ENCODE measurements around the gene WNT3A. TPM values are rescaled to one million over a fixed set of nuclear protein-coding genes. Genes with fewer than 3 reads are reported as not detected.

WNT3A gene
- total RNA-seq, 4 donors from 2014 or later: not detected

DNA sequence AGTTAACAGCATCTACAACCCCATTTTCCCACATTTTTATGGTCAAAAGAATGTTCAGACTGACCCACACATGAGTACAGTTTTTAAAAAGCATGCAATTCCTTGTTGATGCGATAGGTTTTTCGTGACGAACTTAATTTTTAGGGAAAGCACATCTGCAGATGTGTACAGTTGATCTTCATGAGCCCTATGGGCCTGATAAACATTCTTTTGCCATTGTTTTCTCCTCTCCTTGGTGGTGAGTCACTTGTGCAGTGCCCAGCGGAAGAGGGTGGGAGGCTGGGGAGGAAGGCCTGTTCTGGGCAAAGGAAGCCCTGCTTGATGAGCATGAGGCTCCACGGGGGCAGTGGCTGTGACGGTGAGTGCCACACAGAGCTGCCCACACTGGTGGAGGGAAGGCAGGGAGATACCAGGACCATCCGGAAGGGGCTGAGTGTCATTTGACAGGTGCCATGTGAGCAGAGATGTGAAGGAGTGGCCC lies 81.0 kb downstream of the WNT3A start:
- Histone ChIP-seq H3K36me3 (no peaks in the 10 kb centered on the region), H3K9me3 (no peaks in the 10 kb centered on the region), H3K27ac (peak overlapping the region in 3 of 4 donors; percentile 26 to 44 (median 28)), H3K4me3 (peak overlapping the region in 1 of 4 donors; percentile 6), H3K4me1 (peaks cover 71 to 86% (median 79%) of the 10 kb centered on the region in 4 donors), H3K27me3 (no peaks in the 10 kb centered on the region)
- WGBS, 2 donors (ENCODE audit: low coverage in 1 of 2): 58 to 59% methylated on average over 3 to 7 of the region's 7 CpGs
- DNase-seq: peak; percentile 9
- in situ Hi-C loops (cut with MboI; ENCODE audit: low pct_ligation_motif_present in 1 of 4, low pct_unique_long_range_greater_than_20kb in 1 of 4, low sequenced_read_pairs in 3 of 4) (no loop called here), intact Hi-C loops (cut with DNase I; ENCODE audit: low total_unique reads) (no loop called here)
- TF ChIP-seq, protein P1, sequence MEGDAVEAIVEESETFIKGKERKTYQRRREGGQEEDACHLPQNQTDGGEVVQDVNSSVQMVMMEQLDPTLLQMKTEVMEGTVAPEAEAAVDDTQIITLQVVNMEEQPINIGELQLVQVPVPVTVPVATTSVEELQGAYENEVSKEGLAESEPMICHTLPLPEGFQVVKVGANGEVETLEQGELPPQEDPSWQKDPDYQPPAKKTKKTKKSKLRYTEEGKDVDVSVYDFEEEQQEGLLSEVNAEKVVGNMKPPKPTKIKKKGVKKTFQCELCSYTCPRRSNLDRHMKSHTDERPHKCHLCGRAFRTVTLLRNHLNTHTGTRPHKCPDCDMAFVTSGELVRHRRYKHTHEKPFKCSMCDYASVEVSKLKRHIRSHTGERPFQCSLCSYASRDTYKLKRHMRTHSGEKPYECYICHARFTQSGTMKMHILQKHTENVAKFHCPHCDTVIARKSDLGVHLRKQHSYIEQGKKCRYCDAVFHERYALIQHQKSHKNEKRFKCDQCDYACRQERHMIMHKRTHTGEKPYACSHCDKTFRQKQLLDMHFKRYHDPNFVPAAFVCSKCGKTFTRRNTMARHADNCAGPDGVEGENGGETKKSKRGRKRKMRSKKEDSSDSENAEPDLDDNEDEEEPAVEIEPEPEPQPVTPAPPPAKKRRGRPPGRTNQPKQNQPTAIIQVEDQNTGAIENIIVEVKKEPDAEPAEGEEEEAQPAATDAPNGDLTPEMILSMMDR (IDR thresholded peaks at IDR 0.05): no peak
- TF ChIP-seq EP300 (IDR thresholded peaks at IDR 0.05; ENCODE audit: low read depth): no peak
- TF ChIP-seq POLR2AphosphoS5 (IDR thresholded peaks at IDR 0.05): no peak
- TF ChIP-seq POLR2A (IDR thresholded peaks at IDR 0.05): no peak

DNA sequence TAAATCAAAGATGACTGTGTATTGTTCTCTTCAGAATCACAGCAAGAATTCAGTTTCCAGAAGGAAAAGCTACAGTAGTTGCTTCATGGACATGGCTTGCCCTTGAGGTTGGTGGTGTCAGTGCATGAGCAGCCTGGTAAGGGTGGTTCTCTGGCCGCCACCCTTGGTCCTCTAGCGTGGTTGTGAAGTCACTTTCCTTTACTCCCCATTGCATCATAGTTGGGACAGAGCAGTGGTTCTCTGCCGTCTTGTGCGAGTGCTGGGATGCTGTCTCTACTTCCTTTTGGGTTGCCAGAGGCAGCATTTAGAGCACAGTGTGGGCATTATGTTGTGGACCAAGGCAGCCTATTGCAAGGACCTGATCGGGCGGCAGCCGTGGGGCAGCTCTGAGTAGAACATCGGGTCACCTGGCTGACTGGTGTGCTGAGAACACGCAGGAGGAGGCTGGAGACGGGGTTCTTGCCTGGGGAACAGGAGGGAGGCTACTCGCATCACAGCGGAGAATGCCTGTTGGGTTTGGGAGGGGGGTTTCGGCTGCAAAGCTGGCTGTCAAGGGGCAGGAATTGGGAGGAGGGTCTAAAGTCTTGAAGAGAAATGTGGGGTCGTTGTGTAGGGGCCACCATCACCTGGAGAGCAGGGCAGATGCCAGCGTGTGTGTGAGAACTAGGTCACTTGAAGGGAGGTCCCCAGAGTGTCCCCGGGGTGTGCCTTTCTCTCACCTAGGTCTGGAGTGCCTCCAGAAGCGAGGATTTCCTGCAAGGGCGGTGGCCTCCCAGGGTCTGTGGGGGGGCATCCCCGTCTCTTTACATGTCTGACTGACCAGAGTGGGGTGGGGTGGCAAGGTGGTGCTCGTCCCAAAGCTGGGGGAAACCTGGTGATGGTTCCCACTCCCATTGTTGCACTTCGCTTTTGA lies 82.0 kb downstream of the WNT3A start:
- Histone ChIP-seq H3K27me3 (no peaks in the 10 kb centered on the region), H3K4me1 (peaks cover 70 to 86% (median 79%) of the 10 kb centered on the region in 4 donors), H3K9me3 (no peaks in the 10 kb centered on the region), H3K4me3 (no peak overlapping the region), H3K27ac (peak overlapping the region in 3 of 4 donors; percentile 26 to 44 (median 28)), H3K36me3 (no peaks in the 10 kb centered on the region)
- peak; percentile 8 for DNase-seq
- in situ Hi-C loops (cut with MboI; ENCODE audit: low pct_ligation_motif_present in 1 of 4, low pct_unique_long_range_greater_than_20kb in 1 of 4, low sequenced_read_pairs in 3 of 4): no loop called here
- no peak for TF ChIP-seq POLR2A (IDR thresholded peaks at IDR 0.05)
- TF ChIP-seq POLR2AphosphoS5 (IDR thresholded peaks at IDR 0.05): no peak
- TF ChIP-seq EP300 (IDR thresholded peaks at IDR 0.05; ENCODE audit: low read depth): no peak
- TF ChIP-seq, protein P1 (IDR thresholded peaks at IDR 0.05): no peak
- 77% methylated on average over 19 of the region's 21 CpGs; no CpG with 5 or more reads in 1 of the 2 donors for WGBS, 2 donors (ENCODE audit: low coverage in 1 of 2)
- intact Hi-C loops (cut with DNase I; ENCODE audit: low total_unique reads): no loop called here

DNA sequence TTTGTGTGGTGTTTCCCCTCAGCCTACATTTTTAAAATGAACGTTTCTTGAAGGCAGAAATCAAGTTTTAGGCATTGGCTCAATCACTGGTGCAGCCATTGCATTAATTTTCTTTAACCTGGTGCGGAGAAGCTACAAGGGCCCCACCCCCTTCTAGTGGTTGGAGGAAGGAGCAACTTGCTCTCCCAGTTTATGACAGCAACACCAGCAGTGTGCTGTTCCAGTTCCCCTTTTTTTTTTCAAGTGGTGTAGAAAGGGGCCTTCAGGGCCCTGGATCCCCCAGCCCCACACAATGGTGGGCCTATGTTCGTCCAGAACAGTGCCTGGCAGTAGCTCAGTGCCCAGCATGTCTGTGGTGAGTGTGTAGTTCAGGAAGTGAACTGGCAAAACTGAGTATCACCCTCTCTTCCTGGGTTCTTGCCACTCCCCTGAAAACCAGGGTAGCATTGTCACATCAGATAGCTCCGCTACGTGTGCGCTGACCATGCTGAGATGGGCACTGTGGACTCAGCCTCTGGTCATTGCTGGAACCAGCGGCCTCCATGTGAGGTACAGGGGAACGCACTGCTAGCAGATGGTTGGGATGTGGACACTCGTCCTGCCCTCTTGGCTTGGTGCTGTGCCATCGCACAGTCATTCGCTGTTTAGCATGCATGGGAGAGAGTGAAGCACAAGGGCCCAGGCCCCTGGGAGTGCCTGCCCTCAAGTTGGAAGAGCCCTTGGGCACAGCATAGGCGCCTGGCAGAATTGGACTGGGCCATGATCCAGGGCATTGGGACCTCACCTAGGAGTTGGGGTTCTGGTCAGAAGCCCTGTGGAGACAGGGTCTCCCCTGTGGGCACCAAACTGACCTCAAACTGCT lies 83.0 kb downstream of the WNT3A start:
- in situ Hi-C loops (cut with MboI; ENCODE audit: low pct_ligation_motif_present in 1 of 4, low pct_unique_long_range_greater_than_20kb in 1 of 4, low sequenced_read_pairs in 3 of 4) (no loop called here), intact Hi-C loops (cut with DNase I; ENCODE audit: low total_unique reads) (no loop called here)
- Histone ChIP-seq H3K9me3 (peaks cover 0 to 3% of the 10 kb centered on the region in 2 donors), H3K36me3 (no peaks in the 10 kb centered on the region), H3K27me3 (no peaks in the 10 kb centered on the region), H3K27ac (peak overlapping the region in 2 of 4 donors; percentile 1 to 8), H3K4me3 (no peak overlapping the region), H3K4me1 (peaks cover 61 to 76% (median 70%) of the 10 kb centered on the region in 4 donors)
- 40 to 69% methylated on average over 2 to 10 of the region's 12 CpGs for WGBS, 2 donors (ENCODE audit: low coverage in 1 of 2)
- TF ChIP-seq POLR2AphosphoS5 (IDR thresholded peaks at IDR 0.05) (no peak), POLR2A (IDR thresholded peaks at IDR 0.05) (no peak), EP300 (IDR thresholded peaks at IDR 0.05; ENCODE audit: low read depth) (no peak)
- TF ChIP-seq, protein P1 (IDR thresholded peaks at IDR 0.05): no peak
- peak; percentile 10 for DNase-seq

Measured in transverse colon (tissue), 4 donors.